HG03064 (cell line): Measurements from ENCODE around the gene SYNJ1.
"Not testable (repeated sequence)": the region's sequence is repeated elsewhere in the genome, so short reads cannot be mapped to it uniquely, and the experiment has no call there.

Source experiments
- ATAC-seq: cut with Tn5 transposase; IDR thresholded peaks from one replicate; pipeline ENCODE4 v1.9.1; 2021; ENCODE audit warnings: low read depth; ENCODE audit not compliant: unreplicated experiment

The SYNJ1 gene

GRCh38 chr21:32741336-32741735 lies 13.5 kb upstream of the SYNJ1 start:
- no peak for ATAC-seq

GRCh38 chr21:32739946-32740345 lies 12.1 kb upstream of the SYNJ1 start:
- no peak for ATAC-seq

GRCh38 chr21:32736083-32736482 lies 8.3 kb upstream of the SYNJ1 start:
- not testable (repeated sequence) for ATAC-seq

- ATAC-seq, result no peak
These were observed 7.7 kb upstream of the SYNJ1 start for GRCh38 chr21:32735524-32735923.

- ATAC-seq, result no peak
These were observed 6.3 kb upstream of the SYNJ1 start for GRCh38 chr21:32733990-32734613.

- ATAC-seq, result no peak
These were observed 5.5 kb upstream of the SYNJ1 start for GRCh38 chr21:32733356-32733755.

- no peak for ATAC-seq
These were observed 4.7 kb upstream of the SYNJ1 start for GRCh38 chr21:32732544-32732943.

- no peak for ATAC-seq
These were observed 1.0 kb upstream of the SYNJ1 start for GRCh38 chr21:32728848-32729247.

- no peak for ATAC-seq
These were observed 635 bp upstream of the SYNJ1 start for GRCh38 chr21:32728456-32728839.

GRCh38 chr21:32726839-32727686 lies 750 bp downstream of the SYNJ1 start:
- peak; percentile 20 for ATAC-seq

- no peak for ATAC-seq
These were observed 8.7 kb downstream of the SYNJ1 start for GRCh38 chr21:32719085-32719484.

- no peak for ATAC-seq
These were observed 9.9 kb downstream of the SYNJ1 start for GRCh38 chr21:32717851-32718316.

GRCh38 chr21:32716486-32716885 lies 11.3 kb downstream of the SYNJ1 start:
- no peak for ATAC-seq

- no peak for ATAC-seq
These were observed 14.1 kb downstream of the SYNJ1 start for GRCh38 chr21:32713726-32714125.

GRCh38 chr21:32712641-32713040 lies 15.2 kb downstream of the SYNJ1 start:
- no peak for ATAC-seq

- peak; percentile 92 for ATAC-seq
These were observed 15.8 kb downstream of the SYNJ1 start for GRCh38 chr21:32712043-32712442.

- no peak for ATAC-seq
These were observed 16.8 kb downstream of the SYNJ1 start for GRCh38 chr21:32710987-32711386.

GRCh38 chr21:32710069-32710784 lies 17.6 kb downstream of the SYNJ1 start:
- no peak for ATAC-seq

- ATAC-seq, result no peak
These were observed 19.7 kb downstream of the SYNJ1 start for GRCh38 chr21:32708069-32708468.

- no peak for ATAC-seq
These were observed 21.9 kb downstream of the SYNJ1 start for GRCh38 chr21:32705901-32706300.

- ATAC-seq, result no peak
These were observed 22.7 kb downstream of the SYNJ1 start for GRCh38 chr21:32705139-32705538.
